Activated CD4-positive, alpha-beta T cell treated with anti-CD3 and anti-CD28 coated beads for 36 hours (primary cell): Measurements from ENCODE around the gene ITGB2. TPM values are rescaled to one million over a fixed set of nuclear protein-coding genes. Genes with fewer than 3 reads are reported as not detected.

Source experiments
- ATAC-seq: fragments of 200-7000 bp; cut with Tn5 transposase; one replicate; pipeline ENCODE4 v1.10.0; 2021; ENCODE audit warnings: mild to moderate bottlenecking, moderate library complexity
- CTCF ChIA-PET: fragments of 350-600 bp; sonication (Branson Sonifier 250); formaldehyde crosslinking; loops from one replicate; lab custom pipeline; 2021; ENCODE audit warnings: antibody characterized with exemption; lab: Charles Lee
- POLR2A ChIA-PET: fragments of 350-600 bp; sonication (Branson Sonifier 250); formaldehyde crosslinking; loops from one replicate; lab custom pipeline; 2021; ENCODE audit warnings: antibody characterized with exemption, inconsistent platforms; lab: Charles Lee
- DNase-seq: peaks from one replicate; pipeline ENCODE4 v3.0.0-alpha.2; 2020
- H3K27ac Mint-ChIP-seq: one replicate; pipeline ENCODE4 v1.8.0; 2021; ENCODE audit warnings: mixed read lengths
- H3K27me3 Mint-ChIP-seq: one replicate; pipeline ENCODE4 v1.8.0; 2021; ENCODE audit warnings: mixed read lengths
- H3K36me3 Mint-ChIP-seq: one replicate; pipeline ENCODE4 v1.8.0; 2021; ENCODE audit warnings: low read depth, mixed read lengths
- H3K4me1 Mint-ChIP-seq: one replicate; pipeline ENCODE4 v1.8.0; 2021; ENCODE audit warnings: mixed read lengths
- H3K4me3 Mint-ChIP-seq: one replicate; pipeline ENCODE4 v1.8.0; 2021; ENCODE audit warnings: mild to moderate bottlenecking, moderate library complexity, mixed read lengths
- H3K9me3 Mint-ChIP-seq: one replicate; pipeline ENCODE4 v1.8.0; 2021; ENCODE audit warnings: low read depth, mixed read lengths
- intact Hi-C, 2 experiments: fragments of 100-400 bp; cut with DNase I in 1 of 2; cut with micrococcal nuclease in 1 of 2; formaldehyde crosslinking; loops; one replicate each; pipeline versions ENCODE4 v1.14.2 to v1.15.1; 2022 to 2024; cut with DNase I, micrococcal nuclease
- total RNA-seq, 2 experiments: library from RNA; stranded (reverse); gene quantifications; one replicate each; pipeline ENCODE4 v1.2.3, GENCODE V29; 2021

Gene ITGB2
- total RNA-seq, 2 experiments from 2014 or later: 217 to 250 TPM

GRCh38 chr21:44924606-44925377 is 4.1 kb upstream of the ITGB2 start:
- Mint-ChIP-seq H3K27me3 (no peaks in the 10 kb centered on the region), H3K9me3 (no peaks in the 10 kb centered on the region), H3K4me3 (peak overlapping the region; percentile 90), H3K36me3 (peaks cover 22% of the 10 kb centered on the region), H3K27ac (peak overlapping the region; percentile 94), H3K4me1 (peaks cover 80% of the 10 kb centered on the region)
- DNase-seq (peak; percentile 31), ATAC-seq (no peak)
- ChIA-PET CTCF (interaction anchor here (5.8 kb wide), 1 partner anchor 11 kb away, joined by 24 read pairs; no protein-coding TSS in a partner anchor), POLR2A (no interaction called here)
- intact Hi-C loops: loop anchor here (2.0 to 10.0 kb wide), 7 partner anchors 52 to 910 kb away; partner anchors contain the start of genes CFAP410 (in 1 of the 2), PTTG1IP (in 1 of the 2), TRAPPC10 (in 1 of the 2) and UBE2G2 (in 1 of the 2)

DNA sequence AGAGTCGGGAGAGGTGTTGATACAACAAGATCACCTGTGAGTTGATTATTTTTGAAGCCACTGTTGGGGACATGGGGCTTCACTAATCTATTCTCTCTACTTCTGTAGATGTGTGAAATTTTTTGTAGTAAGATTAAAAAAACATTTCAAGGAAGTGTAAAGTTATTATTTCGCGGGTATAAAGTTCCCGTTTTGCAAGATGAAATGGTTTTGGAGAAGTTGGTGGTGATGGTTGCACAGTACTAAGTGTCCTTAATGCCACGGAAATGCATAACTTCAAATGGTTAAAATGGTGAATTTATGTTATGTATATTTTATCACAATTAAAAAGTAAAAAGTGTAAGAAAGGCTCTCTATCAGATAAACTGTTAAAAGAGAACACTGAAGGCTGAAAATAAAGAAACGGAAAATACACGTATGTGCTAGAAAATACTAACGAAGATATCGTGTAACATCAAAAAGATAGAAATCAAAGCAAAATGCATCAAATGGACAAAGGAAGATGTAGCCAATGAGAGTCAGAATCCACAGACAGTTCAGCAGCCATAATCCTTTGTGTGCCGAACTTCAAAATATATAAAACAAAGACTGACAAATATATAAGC is 2.9 kb upstream of the ITGB2 start:
- ATAC-seq (no peak), DNase-seq (no peak)
- Mint-ChIP-seq H3K9me3 (no peaks in the 10 kb centered on the region), H3K36me3 (peaks cover 29% of the 10 kb centered on the region), H3K4me1 (peaks cover 72% of the 10 kb centered on the region), H3K4me3 (peak overlapping the region; percentile 90), H3K27me3 (no peaks in the 10 kb centered on the region), H3K27ac (peak overlapping the region; percentile 94)
- POLR2A ChIA-PET: no interaction called here
- intact Hi-C loops: loop anchor here (2.0 to 10.0 kb wide), 4 partner anchors 51 to 909 kb away; partner anchors contain the start of genes PTTG1IP (in 1 of the 2), TRAPPC10 (in 1 of the 2) and UBE2G2 (in 1 of the 2)
- CTCF ChIA-PET: no interaction called here

- Mint-ChIP-seq H3K4me1 (peaks cover 73% of the 10 kb centered on the region), H3K9me3 (no peaks in the 10 kb centered on the region), H3K27me3 (no peaks in the 10 kb centered on the region), H3K36me3 (peaks cover 44% of the 10 kb centered on the region), H3K4me3 (peak overlapping the region; percentile 90), H3K27ac (peak overlapping the region; percentile 89)
- CTCF ChIA-PET: no interaction called here
- intact Hi-C loops: loop anchor here (2.0 to 10.0 kb wide), 4 partner anchors 47 to 907 kb away; partner anchors contain the start of genes PTTG1IP (in 1 of the 2), TRAPPC10 (in 1 of the 2) and UBE2G2 (in 1 of the 2)
- DNase-seq (no peak), ATAC-seq (no peak)
- POLR2A ChIA-PET: no interaction called here
These were observed 1.2 kb upstream of the ITGB2 start for GRCh38 chr21:44921928-44922327.

DNA sequence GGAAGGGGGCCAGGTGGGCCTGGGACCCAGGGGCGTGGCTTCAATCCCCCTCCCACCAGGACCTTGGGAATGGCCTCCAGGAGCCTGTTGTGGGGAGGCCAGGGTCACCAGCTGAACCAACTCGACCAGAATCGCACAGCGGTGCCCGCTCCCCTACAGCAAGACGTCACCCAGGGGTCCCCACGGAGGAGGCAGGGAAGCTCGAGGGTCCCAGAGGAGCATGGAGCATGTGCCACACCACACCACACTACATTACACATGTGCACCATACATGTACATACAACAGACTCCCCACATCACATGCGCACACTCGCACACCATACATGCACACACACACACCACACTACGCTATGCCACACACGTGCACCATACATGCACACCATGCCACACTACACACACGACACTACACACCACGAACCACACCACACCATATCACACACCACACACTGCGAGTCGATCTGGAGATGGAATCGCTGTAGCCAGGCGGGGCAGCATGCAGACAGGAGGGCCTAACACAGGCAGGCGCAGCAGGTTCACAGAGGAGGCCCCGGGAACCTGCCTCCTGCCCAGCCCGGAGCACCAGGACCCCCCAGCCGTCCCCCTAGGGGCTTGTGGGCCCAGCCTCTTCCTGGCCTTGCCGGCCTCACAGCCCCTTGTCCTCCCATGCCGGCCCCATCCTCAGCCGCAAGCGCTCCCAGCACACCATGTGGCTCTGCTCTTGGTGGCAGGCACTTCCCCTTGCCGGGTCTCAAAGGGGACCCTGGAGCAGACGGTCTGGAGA is 596 bp downstream of the ITGB2 start:
- DNase-seq (peak; percentile 54), ATAC-seq (peak; percentile 22)
- ChIA-PET CTCF (interaction anchor here (0.6 to 1.4 kb wide), 6 partner anchors 9 to 662 kb away, joined by 3 to 9 read pairs (median 3); no protein-coding TSS in a partner anchor), POLR2A (interaction anchor here (0.6 to 1.6 kb wide), 6 partner anchors 8 to 157 kb away, joined by 3 to 8 read pairs (median 3); partner anchors contain the start of gene SLX9)
- intact Hi-C loops: loop anchor here (1.0 to 10.0 kb wide), 6 partner anchors 7 to 905 kb away; partner anchors contain the start of genes PTTG1IP (in 1 of the 2), TRAPPC10 (in 1 of the 2) and UBE2G2 (in 1 of the 2)
- Mint-ChIP-seq H3K27me3 (no peaks in the 10 kb centered on the region), H3K9me3 (no peaks in the 10 kb centered on the region), H3K4me3 (peak overlapping the region; percentile 90), H3K36me3 (peaks cover 46% of the 10 kb centered on the region), H3K4me1 (peaks cover 75% of the 10 kb centered on the region), H3K27ac (peak overlapping the region; percentile 96)

- ATAC-seq (no peak), DNase-seq (no peak)
- Mint-ChIP-seq H3K27ac (peak overlapping the region; percentile 96), H3K4me3 (peak overlapping the region; percentile 90), H3K9me3 (no peaks in the 10 kb centered on the region), H3K36me3 (peaks cover 46% of the 10 kb centered on the region), H3K4me1 (peaks cover 74% of the 10 kb centered on the region), H3K27me3 (no peaks in the 10 kb centered on the region)
- intact Hi-C loops: loop anchor here in 1 of 2 experiments (1.0 kb wide), 1 partner anchor 8 kb away; no protein-coding TSS in a partner anchor
- CTCF ChIA-PET: interaction anchor here (0.8 to 1.4 kb wide), 5 partner anchors 8 to 47 kb away, joined by 3 to 9 read pairs (median 4); no protein-coding TSS in a partner anchor
- POLR2A ChIA-PET: interaction anchor here (0.9 to 1.6 kb wide), 3 partner anchors 8 to 25 kb away, joined by 3 to 8 read pairs (median 3); no protein-coding TSS in a partner anchor
These were observed 1.4 kb downstream of the ITGB2 start for GRCh38 chr21:44919111-44919912.

DNA sequence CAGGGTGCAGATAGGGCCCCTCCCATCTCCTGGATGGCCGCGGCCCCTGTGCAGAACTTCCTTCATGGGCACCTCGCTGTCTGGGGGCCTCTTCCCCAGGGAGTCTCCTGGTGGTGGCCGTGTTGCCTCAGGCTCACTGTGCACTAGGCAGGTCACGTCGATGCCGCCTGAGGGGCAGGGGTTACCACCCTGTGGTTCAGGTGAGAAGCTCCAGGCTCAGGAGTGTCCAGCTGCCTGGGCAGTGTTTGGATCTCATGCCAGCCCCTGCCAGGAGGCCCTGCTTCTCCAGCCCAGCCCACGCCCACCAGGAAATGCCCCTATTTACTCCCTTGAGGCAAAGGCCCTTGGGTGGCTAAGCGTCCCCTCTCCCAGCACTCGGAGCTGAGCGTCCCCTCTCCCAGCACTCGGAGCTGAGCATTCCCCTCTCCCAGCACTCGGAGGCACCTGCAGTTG is 2.1 kb downstream of the ITGB2 start:
- peak overlapping the region; percentile 90 for H3K27ac Mint-ChIP-seq
- H3K27me3 Mint-ChIP-seq: no peaks in the 10 kb centered on the region
- no peak for DNase-seq
- no peak for ATAC-seq
- intact Hi-C loops: loop anchor here in 1 of 2 experiments (1.0 kb wide), 1 partner anchor 9 kb away; no protein-coding TSS in a partner anchor
- H3K9me3 Mint-ChIP-seq: no peaks in the 10 kb centered on the region
- CTCF ChIA-PET: interaction anchor here (0.7 to 1.4 kb wide), 5 partner anchors 10 to 46 kb away, joined by 3 to 6 read pairs (median 3); no protein-coding TSS in a partner anchor
- H3K4me3 Mint-ChIP-seq: peak overlapping the region; percentile 90
- H3K4me1 Mint-ChIP-seq: peaks cover 72% of the 10 kb centered on the region
- peaks cover 40% of the 10 kb centered on the region for H3K36me3 Mint-ChIP-seq
- POLR2A ChIA-PET: interaction anchor here (1.1 to 1.6 kb wide), 2 partner anchors 9 to 25 kb away, joined by 3 to 8 read pairs; no protein-coding TSS in a partner anchor

GRCh38 chr21:44918107-44918470 is 2.6 kb downstream of the ITGB2 start:
- H3K27me3 Mint-ChIP-seq: no peaks in the 10 kb centered on the region
- ChIA-PET POLR2A (no interaction called here), CTCF (interaction anchor here (0.6 to 2.2 kb wide), 5 partner anchors 11 to 46 kb away, joined by 3 to 9 read pairs (median 3); no protein-coding TSS in a partner anchor)
- no peak for ATAC-seq
- peak overlapping the region; percentile 90 for H3K27ac Mint-ChIP-seq
- H3K4me3 Mint-ChIP-seq: peak overlapping the region; percentile 90
- no peaks in the 10 kb centered on the region for H3K9me3 Mint-ChIP-seq
- intact Hi-C loops: no loop called here
- H3K4me1 Mint-ChIP-seq: peaks cover 72% of the 10 kb centered on the region
- peaks cover 40% of the 10 kb centered on the region for H3K36me3 Mint-ChIP-seq
- DNase-seq: no peak

DNA sequence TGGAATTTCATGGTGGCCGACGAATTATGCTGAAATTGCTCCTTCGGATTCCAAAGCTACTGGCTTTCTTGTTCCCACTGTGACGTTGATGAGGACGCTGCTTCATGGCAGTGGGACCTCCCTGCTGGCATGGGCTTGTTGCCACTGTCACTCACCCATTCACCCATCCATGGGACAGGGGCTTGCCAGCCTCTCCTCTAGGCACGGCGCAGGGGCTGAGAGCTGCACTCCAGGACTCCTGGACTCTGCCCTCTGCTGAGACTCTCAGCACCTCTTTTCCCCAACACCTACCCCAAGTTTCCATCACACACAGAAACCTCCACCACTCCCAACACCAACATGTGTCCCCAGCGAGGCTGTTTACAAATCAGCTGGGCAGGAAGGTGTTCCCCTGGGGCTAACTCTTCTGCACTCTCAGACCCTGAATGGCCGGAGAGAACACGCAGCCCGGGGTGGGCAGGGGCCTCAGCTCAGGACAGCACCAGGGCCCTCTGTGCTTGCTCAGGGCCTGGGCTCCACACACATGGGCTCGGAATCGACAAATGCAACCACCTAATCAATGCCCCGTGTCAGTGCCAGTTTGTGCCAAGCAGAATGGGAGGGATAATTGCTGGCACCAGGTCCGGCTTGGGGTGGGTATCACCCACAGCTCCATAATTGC is 3.1 kb downstream of the ITGB2 start:
- ChIA-PET POLR2A (no interaction called here), CTCF (interaction anchor here (0.6 to 2.2 kb wide), 8 partner anchors 11 to 124 kb away, joined by 3 to 9 read pairs (median 4); no protein-coding TSS in a partner anchor)
- Mint-ChIP-seq H3K36me3 (peaks cover 40% of the 10 kb centered on the region), H3K9me3 (no peaks in the 10 kb centered on the region), H3K4me1 (peaks cover 69% of the 10 kb centered on the region), H3K27ac (peak overlapping the region; percentile 63), H3K4me3 (peak overlapping the region; percentile 90), H3K27me3 (no peaks in the 10 kb centered on the region)
- ATAC-seq: no peak
- DNase-seq: no peak
- intact Hi-C loops: no loop called here

- intact Hi-C loops: no loop called here
- peak overlapping the region; percentile 90 for H3K4me3 Mint-ChIP-seq
- POLR2A ChIA-PET: interaction anchor here (0.6 kb wide), 2 partner anchors 99 to 222 kb away, joined by 3 to 10 read pairs; partner anchors contain the start of gene SUMO3
- DNase-seq: no peak
- H3K27me3 Mint-ChIP-seq: no peaks in the 10 kb centered on the region
- CTCF ChIA-PET: interaction anchor here (0.6 to 2.2 kb wide), 6 partner anchors 12 to 124 kb away, joined by 3 to 9 read pairs (median 4); no protein-coding TSS in a partner anchor
- peaks cover 39% of the 10 kb centered on the region for H3K36me3 Mint-ChIP-seq
- H3K9me3 Mint-ChIP-seq: no peaks in the 10 kb centered on the region
- no peak for ATAC-seq
- peaks cover 70% of the 10 kb centered on the region for H3K4me1 Mint-ChIP-seq
- H3K27ac Mint-ChIP-seq: peak overlapping the region; percentile 70
These were observed 3.7 kb downstream of the ITGB2 start for GRCh38 chr21:44916965-44917364.
